Activated T-helper 2 cell treated with anti-CD3 and anti-CD28 coated beads, Interferon-gamma antibody, Interleukin-2, Interleukin-4, amounts not matched to agents 10 μg/mL and 5 μg/mL and 100 μg/mL, durations not matched to agents 14 hours and 24 hours and 36 hours (primary cell): ENCODE data around the gene MAPK10. TPM values are rescaled to one million over a fixed set of nuclear protein-coding genes. Genes with fewer than 3 reads are reported as not detected.
"Not testable (repeated sequence)": the region's sequence is repeated elsewhere in the genome, so short reads cannot be mapped to it uniquely, and the experiment has no call there.

ENCODE experiments used
- DNase-seq: peaks from one replicate; pipeline ENCODE4 v3.0.0; 2021; ENCODE audit warnings: low spot score
- H3K27ac Mint-ChIP-seq: one replicate; pipeline ENCODE4 v1.8.0; 2021; ENCODE audit warnings: mixed read lengths
- H3K27me3 Mint-ChIP-seq: one replicate; pipeline ENCODE4 v1.8.0; 2021; ENCODE audit warnings: low read depth, mixed read lengths
- H3K36me3 Mint-ChIP-seq: one replicate; pipeline ENCODE4 v1.8.0; 2021; ENCODE audit warnings: low read depth, mixed read lengths
- H3K4me1 Mint-ChIP-seq: one replicate; pipeline ENCODE4 v1.8.0; 2021; ENCODE audit warnings: low read depth, mixed read lengths
- H3K4me3 Mint-ChIP-seq: one replicate; pipeline ENCODE4 v1.8.0; 2021; ENCODE audit warnings: low read depth, mild to moderate bottlenecking, moderate library complexity, mixed read lengths
- H3K9me3 Mint-ChIP-seq: one replicate; pipeline ENCODE4 v1.8.0; 2021; ENCODE audit warnings: mixed read lengths
- intact Hi-C: fragments of 100-400 bp; cut with micrococcal nuclease; formaldehyde crosslinking; loops from one replicate; pipeline ENCODE4 v1.15.1; 2023
- total RNA-seq: library from RNA; stranded (reverse); gene quantifications from 2 replicates; pipeline ENCODE4 v1.2.3, GENCODE V29; 2022

Gene MAPK10
- total RNA-seq, 1 donor from 2014 or later = not detected

- H3K36me3 Mint-ChIP-seq, DNase-seq, H3K27ac Mint-ChIP-seq, intact Hi-C loops, H3K4me3 Mint-ChIP-seq, H3K4me1 Mint-ChIP-seq, H3K9me3 Mint-ChIP-seq, H3K27me3 Mint-ChIP-seq: not testable (repeated sequence)
Measured at GRCh38 chr4:86021671-86022070, 338.2 kb downstream of the MAPK10 start.

GRCh38 chr4:86019906-86020305 is 339.9 kb downstream of the MAPK10 start:
- Mint-ChIP-seq H3K36me3 (no peaks in the 10 kb centered on the region), H3K27ac (no peak overlapping the region), H3K4me1 (no peaks in the 10 kb centered on the region)

GRCh38 chr4:86019362-86019761 is 340.5 kb downstream of the MAPK10 start:
- intact Hi-C loops = no loop called here
- no peak for DNase-seq
- Mint-ChIP-seq H3K36me3 (no peaks in the 10 kb centered on the region), H3K4me3 (no peak overlapping the region), H3K4me1 (no peaks in the 10 kb centered on the region), H3K27ac (no peak overlapping the region), H3K27me3 (no peaks in the 10 kb centered on the region), H3K9me3 (no peaks in the 10 kb centered on the region)

More at GRCh38 chr4:86019906-86020305, 339.9 kb downstream of the MAPK10 start:
- DNase-seq = no peak
- no peak overlapping the region for H3K4me3 Mint-ChIP-seq
- H3K9me3 Mint-ChIP-seq = no peaks in the 10 kb centered on the region
- H3K27me3 Mint-ChIP-seq = no peaks in the 10 kb centered on the region
- intact Hi-C loops = no loop called here

GRCh38 chr4:86015412-86016350 is 344.2 kb downstream of the MAPK10 start:
- H3K4me1 Mint-ChIP-seq = no peaks in the 10 kb centered on the region
- no peaks in the 10 kb centered on the region for H3K36me3 Mint-ChIP-seq
- H3K27ac Mint-ChIP-seq = no peak overlapping the region
- intact Hi-C loops = no loop called here
- no peak overlapping the region for H3K4me3 Mint-ChIP-seq
- no peak for DNase-seq
- no peaks in the 10 kb centered on the region for H3K9me3 Mint-ChIP-seq
- no peaks in the 10 kb centered on the region for H3K27me3 Mint-ChIP-seq

- intact Hi-C loops = no loop called here
- no peaks in the 10 kb centered on the region for H3K27me3 Mint-ChIP-seq
- no peaks in the 10 kb centered on the region for H3K9me3 Mint-ChIP-seq
- H3K36me3 Mint-ChIP-seq = no peaks in the 10 kb centered on the region
- no peak for DNase-seq
- no peak overlapping the region for H3K27ac Mint-ChIP-seq
- no peaks in the 10 kb centered on the region for H3K4me1 Mint-ChIP-seq
- no peak overlapping the region for H3K4me3 Mint-ChIP-seq
Measured at GRCh38 chr4:86014599-86014998, 345.3 kb downstream of the MAPK10 start.

- DNase-seq = no peak
- Mint-ChIP-seq H3K36me3 (no peaks in the 10 kb centered on the region), H3K27ac (no peak overlapping the region), H3K27me3 (no peaks in the 10 kb centered on the region), H3K4me1 (no peaks in the 10 kb centered on the region), H3K4me3 (no peak overlapping the region), H3K9me3 (no peaks in the 10 kb centered on the region)
- intact Hi-C loops = no loop called here
Measured at GRCh38 chr4:86013621-86014020, 346.2 kb downstream of the MAPK10 start.

GRCh38 chr4:86011117-86011516 is 348.7 kb downstream of the MAPK10 start:
- Mint-ChIP-seq H3K36me3 (no peaks in the 10 kb centered on the region), H3K4me1 (no peaks in the 10 kb centered on the region), H3K9me3 (no peaks in the 10 kb centered on the region), H3K4me3 (no peak overlapping the region), H3K27me3 (no peaks in the 10 kb centered on the region), H3K27ac (no peak overlapping the region)
- intact Hi-C loops = no loop called here
- no peak for DNase-seq

GRCh38 chr4:86007042-86007441 is 352.8 kb downstream of the MAPK10 start:
- DNase-seq = no peak
- no peaks in the 10 kb centered on the region for H3K9me3 Mint-ChIP-seq
- H3K27me3 Mint-ChIP-seq = no peaks in the 10 kb centered on the region
- H3K27ac Mint-ChIP-seq = no peak overlapping the region
- intact Hi-C loops = no loop called here
- no peaks in the 10 kb centered on the region for H3K4me1 Mint-ChIP-seq
- no peak overlapping the region for H3K4me3 Mint-ChIP-seq
- H3K36me3 Mint-ChIP-seq = no peaks in the 10 kb centered on the region

- DNase-seq = no peak
- intact Hi-C loops = no loop called here
- H3K27ac Mint-ChIP-seq = no peak overlapping the region
- no peaks in the 10 kb centered on the region for H3K4me1 Mint-ChIP-seq
- H3K27me3 Mint-ChIP-seq = no peaks in the 10 kb centered on the region
- H3K36me3 Mint-ChIP-seq = no peaks in the 10 kb centered on the region
- H3K9me3 Mint-ChIP-seq = no peaks in the 10 kb centered on the region
- H3K4me3 Mint-ChIP-seq = no peak overlapping the region
Measured at GRCh38 chr4:86006057-86006456, 353.8 kb downstream of the MAPK10 start.

GRCh38 chr4:86004030-86004429 is 355.8 kb downstream of the MAPK10 start:
- no peaks in the 10 kb centered on the region for H3K36me3 Mint-ChIP-seq
- H3K4me1 Mint-ChIP-seq = no peaks in the 10 kb centered on the region
- intact Hi-C loops = no loop called here
- H3K9me3 Mint-ChIP-seq = no peaks in the 10 kb centered on the region
- H3K27me3 Mint-ChIP-seq = no peaks in the 10 kb centered on the region
- no peak for DNase-seq
- no peak overlapping the region for H3K27ac Mint-ChIP-seq
- no peak overlapping the region for H3K4me3 Mint-ChIP-seq

- Mint-ChIP-seq H3K4me3 (no peak overlapping the region), H3K27ac (no peak overlapping the region), H3K36me3 (no peaks in the 10 kb centered on the region), H3K9me3 (no peaks in the 10 kb centered on the region), H3K4me1 (no peaks in the 10 kb centered on the region), H3K27me3 (no peaks in the 10 kb centered on the region)
- DNase-seq = no peak
- intact Hi-C loops = no loop called here
Measured at GRCh38 chr4:86001591-86001990, 358.3 kb downstream of the MAPK10 start.

GRCh38 chr4:85995361-85995760 is 364.5 kb downstream of the MAPK10 start:
- no peaks in the 10 kb centered on the region for H3K4me1 Mint-ChIP-seq
- no peaks in the 10 kb centered on the region for H3K9me3 Mint-ChIP-seq
- no peaks in the 10 kb centered on the region for H3K27me3 Mint-ChIP-seq
- no peak for DNase-seq
- intact Hi-C loops = no loop called here
- no peak overlapping the region for H3K4me3 Mint-ChIP-seq
- H3K36me3 Mint-ChIP-seq = no peaks in the 10 kb centered on the region
- no peak overlapping the region for H3K27ac Mint-ChIP-seq

- no peaks in the 10 kb centered on the region for H3K9me3 Mint-ChIP-seq
- no peaks in the 10 kb centered on the region for H3K4me1 Mint-ChIP-seq
- no peaks in the 10 kb centered on the region for H3K27me3 Mint-ChIP-seq
- intact Hi-C loops = no loop called here
- no peak overlapping the region for H3K4me3 Mint-ChIP-seq
- no peak for DNase-seq
- H3K27ac Mint-ChIP-seq = no peak overlapping the region
- no peaks in the 10 kb centered on the region for H3K36me3 Mint-ChIP-seq
Measured at GRCh38 chr4:85994576-85994975, 365.3 kb downstream of the MAPK10 start.
